HCT116 (cell line): ENCODE data around the gene OR51E2. TPM values are rescaled to one million over a fixed set of nuclear protein-coding genes. Genes with fewer than 3 reads are reported as not detected.

Experiments
- ATAC-seq: fragments of 200-7000 bp; cut with Tn5 transposase; 2 replicates; pipeline ENCODE4 v1.9.1; 2020; ENCODE audit warnings: mild to moderate bottlenecking, moderate library complexity
- BruUV-seq: library from RNA; stranded (reverse); fragments of 400-500 nt; replicated peaks from 2 replicates; lab custom pipeline; 2021; lab: Mats Ljungman, UMichigan
- CTCF ChIA-PET: fragments of 300-600 bp; sonication (Branson Sonifier 250); formaldehyde crosslinking; loops from one replicate; lab custom pipeline; 2021; ENCODE audit warnings: antibody characterized with exemption; lab: Charles Lee
- POLR2A ChIA-PET: fragments of 300-600, 350-600 bp; sonication (Branson Sonifier 250); formaldehyde crosslinking; loops from one replicate; lab custom pipeline; 2021; ENCODE audit warnings: antibody characterized with exemption; lab: Charles Lee
- RAD21 ChIA-PET, 2 experiments: fragments of 300-600 bp; sonication (Branson Sonifier 250); formaldehyde crosslinking; loops; one replicate each; lab custom pipeline; 2023; ENCODE audit warnings: low total read pairs in 2 of 2; ENCODE audit not compliant: uncharacterized antibody in 2 of 2, unreplicated experiment in 2 of 2, low non-redundant PET in 1 of 2; lab: Charles Lee
- DNase-seq: peaks from one replicate; pipeline ENCODE4 v3.0.0-alpha.2; 2010; ENCODE audit warnings: low read depth, low spot score
- H2AFZ ChIP-seq: fragments of 200-600 bp; shearing (Covaris generic), sonication (generic); 2 replicates; pipeline ENCODE4 v1.6.1; 2017; ENCODE audit warnings: low read depth, mixed run types, mixed read lengths, antibody characterized with exemption, low read length; ENCODE audit not compliant: poor library complexity, severe bottlenecking
- H3K27ac ChIP-seq: 2 replicates; pipeline ENCODE4 v1.5.1; 2012; ENCODE audit warnings: low read depth, low read length
- H3K27me3 ChIP-seq: fragments of 200-600 bp; sonication (generic); 2 replicates; pipeline ENCODE4 v1.6.1; 2016; ENCODE audit warnings: mixed run types, low read length, mixed read lengths; ENCODE audit not compliant: insufficient read depth
- H3K36me3 ChIP-seq, 2 experiments: fragments of 200-500 bp in 1 of 2; fragments of 200-600 bp in 1 of 2; sonication (Bioruptor generic) in 1 of 2; sonication (generic) in 1 of 2; 2 replicates each; pipeline versions ENCODE4 v1.5.1 to v1.6.1; 2014 to 2016; ENCODE audit warnings: low read length in 2 of 2, inconsistent platforms in 1 of 2, mixed read lengths in 1 of 2, mixed run types in 1 of 2; ENCODE audit not compliant: insufficient read depth in 2 of 2, control insufficient read depth in 1 of 2
- H3K4me1 ChIP-seq, 2 experiments: fragments of 200-600 bp in 1 of 2; sonication (generic) in 1 of 2; 2 replicates each; pipeline versions ENCODE4 v1.5.1 to v1.6.1; 2012 to 2017; ENCODE audit warnings: low read length in 2 of 2, inconsistent platforms in 1 of 2, mild to moderate bottlenecking in 1 of 2, mixed read lengths in 1 of 2, mixed run types in 1 of 2, moderate library complexity in 1 of 2; ENCODE audit not compliant: insufficient read depth in 2 of 2, control insufficient read depth in 1 of 2
- H3K4me2 ChIP-seq: fragments of 200-600 bp; sonication (generic); 2 replicates; pipeline ENCODE4 v1.6.1; 2017; ENCODE audit warnings: mixed run types, low read length, mixed read lengths
- H3K4me3 ChIP-seq, 2 experiments: fragments of 200-600 bp in 1 of 2; sonication (generic) in 1 of 2; replicated peaks in 1 of 2; 2 replicates each; pipeline ENCODE4 v1.5.1; 2011 to 2016; ENCODE audit warnings: low read length in 2 of 2, control low read depth in 1 of 2, low read depth in 1 of 2, mild to moderate bottlenecking in 1 of 2, mixed read lengths in 1 of 2, mixed run types in 1 of 2
- H3K79me2 ChIP-seq: fragments of 200-600 bp; sonication (generic); 2 replicates; pipeline ENCODE4 v1.6.1; 2017; ENCODE audit warnings: mild to moderate bottlenecking, mixed run types, low read length, moderate library complexity, mixed read lengths; ENCODE audit not compliant: insufficient read depth
- H3K9ac ChIP-seq: fragments of 200-600 bp; sonication (generic); 2 replicates; pipeline ENCODE4 v1.6.1; 2016; ENCODE audit warnings: low read length, mixed read lengths
- H3K9me2 ChIP-seq: fragments of 200-600 bp; sonication (generic), shearing (Covaris generic); 2 replicates; pipeline ENCODE4 v1.6.1; 2017; ENCODE audit warnings: mixed run types, mild to moderate bottlenecking, moderate library complexity; ENCODE audit not compliant: insufficient read depth
- H3K9me3 ChIP-seq, 2 experiments: fragments of 200-500 bp in 1 of 2; fragments of 200-600 bp in 1 of 2; sonication (Bioruptor generic) in 1 of 2; sonication (generic) in 1 of 2; 2 replicates each; pipeline ENCODE4 v1.6.1; 2014 to 2017; ENCODE audit warnings: low read length in 2 of 2, mixed read lengths in 2 of 2, inconsistent platforms in 1 of 2, low read depth in 1 of 2, mild to moderate bottlenecking in 1 of 2, mixed run types in 1 of 2, moderate library complexity in 1 of 2; ENCODE audit not compliant: control insufficient read depth in 1 of 2, insufficient read depth in 1 of 2
- H4K20me1 ChIP-seq: fragments of 200-600 bp; sonication (generic), shearing (Covaris generic); 2 replicates; pipeline ENCODE4 v1.6.1; 2017; ENCODE audit warnings: mixed run types, mild to moderate bottlenecking, moderate library complexity; ENCODE audit not compliant: insufficient read depth
- CTCF ChIP-seq, 3 experiments: fragments of 200-600 bp in 1 of 3; sonication (generic) in 1 of 3; IDR thresholded peaks in 2 of 3; conservative IDR thresholded peaks in 1 of 3; 2 replicates each; pipeline ENCODE4 v1.5.1; 2012 to 2017; ENCODE audit warnings: low read depth in 2 of 3, low read length in 2 of 3, antibody characterized with exemption in 1 of 3, borderline replicate concordance in 1 of 3, control low read depth in 1 of 3, mild to moderate bottlenecking in 1 of 3, mixed read lengths in 1 of 3, mixed run types in 1 of 3, moderate library complexity in 1 of 3; ENCODE audit not compliant: insufficient read depth in 1 of 3
- EGR1 ChIP-seq: IDR thresholded peaks from 2 replicates; pipeline ENCODE4 v1.6.1; 2012; ENCODE audit warnings: low read depth
- EZH2 ChIP-seq: fragments of 200-600 bp; sonication (generic); IDR thresholded peaks from 2 replicates; pipeline ENCODE4 v1.6.1; 2017; ENCODE audit warnings: antibody characterized with exemption, mixed run types
- JUND ChIP-seq: IDR thresholded peaks from 2 replicates; pipeline ENCODE4 v1.6.1; 2012
- MAX ChIP-seq: IDR thresholded peaks from 2 replicates; pipeline ENCODE4 v1.6.1; 2012
- POLR2A ChIP-seq: IDR thresholded peaks from 2 replicates; pipeline ENCODE4 v1.7.0; 2011; ENCODE audit warnings: borderline replicate concordance; ENCODE audit not compliant: insufficient read depth, insufficient read length; ENCODE audit errors: extremely low read depth
- REST ChIP-seq: IDR thresholded peaks from 2 replicates; pipeline ENCODE4 v1.6.1; 2012; ENCODE audit warnings: low read depth
- TCF7L2 ChIP-seq: IDR thresholded peaks from 2 replicates; pipeline ENCODE4 v1.7.0; 2011; ENCODE audit warnings: borderline replicate concordance, inconsistent platforms; ENCODE audit not compliant: insufficient read depth, insufficient read length; ENCODE audit errors: extremely low read depth
- ZFX ChIP-seq: fragments of 450-650 bp; IDR thresholded peaks from 2 replicates; pipeline ENCODE4 v1.6.1; 2017
- ZNF274 ChIP-seq: fragments of 200-500 bp; sonication (Bioruptor generic); IDR thresholded peaks from 2 replicates; pipeline ENCODE4 v1.6.1; 2014; ENCODE audit warnings: mild to moderate bottlenecking, low read depth, low read length, inconsistent platforms
- intact Hi-C: fragments of 100-400 bp; cut with micrococcal nuclease; formaldehyde crosslinking; loops from 2 replicates; pipeline ENCODE4 v1.10.0; 2022
- total RNA-seq: library from RNA; stranded (reverse); gene quantifications from one replicate; pipeline ENCODE4 v1.2.1, GENCODE V29; 2021; ENCODE audit not compliant: unreplicated experiment

OR51E2 gene
- total RNA-seq, 1 experiment from 2014 or later, result not detected

- intact Hi-C loops, result no loop called here
- CTCF ChIA-PET, result no interaction called here
These were observed 54.6 kb downstream of the OR51E2 start for GRCh38 chr11:4643076-4643475.

GRCh38 chr11:4642043-4642442 lies 55.6 kb downstream of the OR51E2 start:
- POLR2A ChIA-PET, result no interaction called here
- CTCF ChIA-PET, result no interaction called here
- TF ChIP-seq EGR1 (no peak), ZNF274 (no peak), MAX (no peak), TCF7L2 (no peak), REST (no peak)

More at GRCh38 chr11:4643076-4643475, 54.6 kb downstream of the OR51E2 start:
- TF ChIP-seq ZFX, result no peak
- no peak for TF ChIP-seq EZH2
- TF ChIP-seq POLR2A, result no peak
- no peak for TF ChIP-seq JUND
- TF ChIP-seq CTCF (IDR thresholded peaks at IDR 0.05 in 2 of 3, conservative IDR thresholded peaks at IDR 0.05 in 1 of 3; ENCODE audit: borderline replicate concordance in 1 of 3, insufficient read depth in 1 of 3, low read depth in 2 of 3, low read length in 2 of 3), result no peak
- H3K4me3 ChIP-seq, result no peak overlapping the region
- no peaks in the 10 kb centered on the region for H3K9me3 ChIP-seq
- H3K9ac ChIP-seq, result no peak overlapping the region
- H3K9me2 ChIP-seq, result no peaks in the 10 kb centered on the region
- no peaks in the 10 kb centered on the region for H3K79me2 ChIP-seq
- no peak overlapping the region for H2AFZ ChIP-seq
- DNase-seq (no peak), ATAC-seq (no peak)
- H3K4me1 ChIP-seq, result no peaks in the 10 kb centered on the region
- RAD21 ChIA-PET, result no interaction called here
- no TSS peak for BruUV-seq
- POLR2A ChIA-PET, result no interaction called here
- H3K36me3 ChIP-seq, result no peaks in the 10 kb centered on the region
- no peaks in the 10 kb centered on the region for H4K20me1 ChIP-seq
- H3K27me3 ChIP-seq, result peaks cover 64% of the 10 kb centered on the region
- no peak overlapping the region for H3K4me2 ChIP-seq
- no peak overlapping the region for H3K27ac ChIP-seq

More at GRCh38 chr11:4642043-4642442, 55.6 kb downstream of the OR51E2 start:
- no peaks in the 10 kb centered on the region for H3K79me2 ChIP-seq
- H3K9me3 ChIP-seq, result no peaks in the 10 kb centered on the region
- no TSS peak for BruUV-seq
- no peak overlapping the region for H3K4me2 ChIP-seq
- no peak overlapping the region for H2AFZ ChIP-seq
- H3K27me3 ChIP-seq, result peaks cover 58% of the 10 kb centered on the region
- no peak for ATAC-seq
- H3K36me3 ChIP-seq, result no peaks in the 10 kb centered on the region
- DNase-seq, result no peak
- no peak overlapping the region for H3K27ac ChIP-seq
- no peak overlapping the region for H3K4me3 ChIP-seq
- H3K9me2 ChIP-seq, result no peaks in the 10 kb centered on the region
- RAD21 ChIA-PET, result no interaction called here
- no peaks in the 10 kb centered on the region for H3K4me1 ChIP-seq
- H3K9ac ChIP-seq, result no peak overlapping the region
- no peaks in the 10 kb centered on the region for H4K20me1 ChIP-seq
- intact Hi-C loops, result no loop called here
